Measurements from ENCODE around the gene CACNA1H.

The CACNA1H gene

DNA sequence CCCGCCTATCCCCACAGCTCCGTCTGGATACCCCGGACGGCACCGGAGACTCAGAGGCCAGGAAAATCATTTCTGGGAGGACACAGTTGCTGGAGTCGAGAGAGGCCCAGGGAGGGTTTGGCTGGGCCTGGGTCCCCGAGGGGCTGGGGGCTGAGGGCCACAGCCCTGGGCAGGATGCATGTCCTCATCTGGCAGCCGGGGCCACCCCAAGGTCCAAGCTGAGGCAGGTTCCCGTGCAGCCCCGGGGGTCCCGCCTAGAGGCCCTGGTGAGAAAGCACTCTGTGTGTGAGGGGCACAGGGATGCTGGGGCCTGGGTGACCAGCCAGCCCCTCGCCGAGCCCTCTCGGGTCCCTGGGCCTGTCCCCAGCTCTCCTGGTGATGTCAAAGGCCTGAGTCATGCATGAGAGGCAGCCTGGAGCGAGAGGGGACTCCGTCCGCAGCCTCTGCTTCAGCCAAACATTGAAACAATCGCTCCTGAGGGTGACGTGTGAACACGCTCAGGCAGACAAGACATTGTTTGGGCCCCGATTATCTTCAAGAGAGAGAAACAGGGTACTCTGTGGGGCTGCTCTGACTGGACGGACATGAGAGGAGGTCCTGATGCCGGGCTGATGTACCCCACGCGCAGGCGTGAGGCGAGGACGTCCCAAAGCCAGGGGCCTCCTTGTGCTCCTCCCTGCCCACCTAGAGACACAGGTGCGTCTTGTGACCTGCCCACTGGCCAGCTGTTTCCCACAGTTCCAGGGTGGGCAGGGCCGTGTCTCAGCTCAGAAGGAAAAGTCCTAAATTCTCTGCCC lies 31.1 kb upstream of the CACNA1H start:
- no peak for DNase-seq (ENCODE audit: extremely low read depth in 1 of 2, low read depth in 1 of 2)

DNA sequence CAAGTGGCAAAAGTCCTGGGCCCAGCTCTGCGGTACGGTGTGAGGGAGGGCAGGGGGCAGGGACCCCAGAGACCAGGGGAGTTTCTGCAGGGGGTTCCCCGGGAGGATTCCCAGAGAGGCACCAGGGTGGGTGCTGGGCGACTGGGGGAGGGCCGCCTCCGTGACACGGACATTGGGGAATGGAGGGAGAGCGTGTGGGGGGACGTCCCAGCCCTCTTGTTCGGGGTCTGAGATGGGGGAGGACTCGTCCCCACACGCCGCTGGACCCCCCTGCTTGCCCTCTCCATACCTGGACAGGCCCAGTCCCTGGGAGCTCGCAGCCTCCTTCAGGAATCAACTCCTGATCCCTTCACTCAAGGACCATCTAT lies 30.5 kb upstream of the CACNA1H start:
- no peak for DNase-seq (ENCODE audit: extremely low read depth in 1 of 2, low read depth in 1 of 2)

DNA sequence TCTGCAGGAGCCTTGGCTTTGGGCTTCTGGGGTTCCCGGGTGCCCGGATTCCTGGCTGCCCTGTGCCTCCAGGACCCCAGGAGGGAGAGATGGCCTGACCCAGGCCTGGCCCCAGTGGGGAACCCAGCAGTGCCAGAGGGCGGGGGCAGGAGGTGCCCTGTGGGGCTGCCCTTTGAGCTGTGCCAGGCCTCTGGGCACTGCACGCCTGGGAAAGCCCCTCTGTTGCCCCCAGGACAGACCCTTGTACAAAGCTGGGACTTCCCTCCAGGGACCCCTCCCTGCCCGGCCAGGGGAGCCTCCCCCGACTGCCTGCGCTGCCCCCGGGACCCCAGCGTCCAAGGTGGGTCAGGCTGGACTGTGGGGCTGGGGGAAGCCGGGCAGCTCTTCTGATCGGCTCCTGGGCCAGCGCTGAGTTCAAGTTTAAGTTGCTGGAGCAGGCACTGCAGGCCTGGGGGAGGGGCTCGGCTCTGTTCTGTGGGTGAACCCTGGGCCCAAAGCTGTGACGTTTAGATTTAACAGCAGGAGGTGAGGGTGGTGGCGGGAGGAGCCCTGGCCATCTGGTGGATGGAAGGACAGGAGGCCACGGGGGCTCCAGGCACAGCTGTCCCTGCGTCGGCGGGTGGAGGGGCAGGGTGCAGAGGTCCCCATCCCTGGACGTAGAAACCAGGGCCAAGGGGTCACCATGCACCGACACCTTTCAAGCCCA lies 29.2 kb upstream of the CACNA1H start:
- DNase-seq (ENCODE audit: extremely low read depth in 1 of 2, low read depth in 1 of 2) = no peak

DNA sequence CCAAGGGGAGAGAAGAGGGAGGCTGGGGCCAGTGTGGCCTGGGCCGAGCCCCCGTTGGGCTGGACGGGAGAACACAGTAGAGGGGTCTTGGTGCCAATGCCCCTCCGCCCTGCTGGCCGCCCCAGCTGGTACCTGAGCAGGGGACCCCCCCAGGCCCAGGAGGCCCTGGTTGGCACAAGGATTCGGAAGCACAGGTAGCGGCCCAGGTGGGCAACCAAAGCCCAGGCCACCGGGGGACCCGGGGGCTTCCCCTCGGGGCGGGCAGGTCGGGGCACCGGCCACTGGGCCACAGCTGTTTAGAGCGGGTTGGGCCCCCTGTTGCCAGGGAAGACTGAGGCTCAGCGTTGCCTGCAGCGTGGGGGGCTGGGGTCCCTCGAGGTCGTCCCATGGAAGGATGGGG lies 28.6 kb upstream of the CACNA1H start:
- DNase-seq (ENCODE audit: extremely low read depth in 1 of 2, low read depth in 1 of 2) = no peak

DNA sequence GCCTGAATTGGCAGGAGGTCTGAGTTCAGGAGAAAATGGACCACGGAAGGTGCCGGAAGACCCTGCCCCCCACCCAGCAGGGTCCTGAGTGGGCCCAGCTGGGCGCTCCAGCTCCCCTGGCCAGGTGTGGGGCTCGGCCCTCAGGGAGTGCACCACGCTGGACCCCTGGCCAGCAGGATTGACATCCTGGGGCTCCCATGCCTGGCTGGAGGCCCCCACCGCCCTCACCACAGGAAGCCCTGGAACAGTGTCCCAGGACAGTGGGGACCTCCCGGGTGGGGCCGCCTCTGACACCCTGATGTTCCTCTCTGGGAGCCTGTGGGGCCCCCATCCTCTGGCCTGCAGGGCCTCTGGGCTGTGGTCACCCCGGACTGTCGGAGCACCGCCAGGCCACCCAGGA lies 28.1 kb upstream of the CACNA1H start:
- DNase-seq (ENCODE audit: extremely low read depth in 1 of 2, low read depth in 1 of 2) = no peak

DNA sequence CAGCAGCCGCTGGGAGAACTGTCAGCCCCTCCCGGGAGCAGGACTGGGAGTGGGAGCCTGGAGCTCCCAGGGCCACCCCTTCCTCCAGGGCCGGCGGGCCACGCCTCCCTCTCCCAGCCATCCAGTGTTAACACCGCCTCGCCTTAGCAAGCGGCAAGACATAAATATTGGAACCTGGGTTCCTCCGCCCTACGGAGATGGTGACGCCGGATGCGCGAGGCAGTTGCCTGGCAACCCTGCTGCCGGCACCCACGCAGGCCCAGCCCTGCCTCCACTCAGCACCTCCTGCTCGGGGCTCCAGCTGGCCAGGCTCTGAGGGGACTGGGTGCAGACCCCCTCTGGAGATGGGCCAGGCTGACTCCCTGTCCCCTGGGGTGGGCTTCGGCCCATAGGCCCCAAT lies 27.4 kb upstream of the CACNA1H start:
- DNase-seq (ENCODE audit: extremely low read depth in 1 of 2, low read depth in 1 of 2) = no peak

DNA sequence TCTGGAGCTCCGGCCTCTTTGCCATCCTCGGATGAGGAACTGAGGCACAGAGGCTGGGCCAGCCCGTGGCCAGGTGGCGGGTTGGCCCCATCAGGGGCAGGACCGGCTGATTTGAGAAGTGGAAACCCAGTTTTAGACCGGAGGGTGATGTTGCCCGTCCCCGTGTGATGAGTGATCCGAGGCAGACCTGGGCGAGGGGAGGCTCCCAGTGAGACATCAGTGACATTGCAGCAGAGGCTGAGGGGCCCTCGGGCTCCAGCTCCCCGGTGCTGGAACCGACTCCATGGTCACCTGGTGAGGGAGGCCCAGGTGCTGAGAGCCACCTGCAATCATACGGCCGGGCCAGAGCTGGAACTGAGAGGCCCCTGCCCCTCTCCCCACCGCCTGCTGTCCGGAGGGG lies 26.9 kb upstream of the CACNA1H start:
- no peak for DNase-seq (ENCODE audit: extremely low read depth in 1 of 2, low read depth in 1 of 2)

DNA sequence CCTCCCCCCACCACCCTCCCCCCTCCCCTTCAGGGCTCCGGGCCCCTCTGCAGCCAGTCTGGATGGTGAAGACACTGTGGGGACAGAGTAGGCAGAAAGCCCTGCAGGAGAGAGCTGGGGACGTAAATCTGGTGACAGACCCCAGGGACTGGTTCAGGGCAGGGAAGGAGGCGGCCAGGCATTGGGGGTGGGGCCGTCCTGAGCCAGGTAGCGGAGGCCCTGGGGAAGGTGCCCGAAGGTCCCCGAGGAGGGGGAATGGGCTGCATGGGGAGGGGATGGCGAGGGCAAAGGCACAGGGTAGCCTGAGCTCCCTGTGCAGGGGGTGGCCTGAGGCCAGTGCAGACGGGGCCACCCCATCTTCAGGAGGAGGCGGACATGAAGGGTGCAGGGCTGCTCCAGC lies 26.3 kb upstream of the CACNA1H start:
- no peak for DNase-seq (ENCODE audit: extremely low read depth in 1 of 2, low read depth in 1 of 2)

DNA sequence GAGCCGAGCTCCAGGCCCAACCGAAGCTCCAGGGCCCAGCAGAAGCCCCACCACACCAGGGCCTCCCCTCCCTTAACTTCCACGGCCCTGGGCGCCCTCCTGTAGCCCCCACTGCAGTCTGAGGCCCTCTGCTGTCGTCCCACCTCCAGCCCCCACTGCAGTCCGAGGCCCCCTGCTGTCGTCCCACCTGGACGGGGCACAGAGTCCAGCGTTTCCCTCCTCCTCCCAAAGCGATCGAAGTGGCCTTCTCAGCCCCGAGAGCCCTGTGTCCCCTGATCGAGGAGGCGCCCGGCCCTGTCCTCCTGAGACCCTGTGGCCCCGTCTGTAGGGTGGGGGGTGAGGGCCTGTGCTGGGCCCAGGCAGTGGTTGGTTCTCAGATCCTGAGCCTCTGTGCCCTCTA lies 25.8 kb upstream of the CACNA1H start:
- DNase-seq (ENCODE audit: extremely low read depth in 1 of 2, low read depth in 1 of 2) = no peak

DNA sequence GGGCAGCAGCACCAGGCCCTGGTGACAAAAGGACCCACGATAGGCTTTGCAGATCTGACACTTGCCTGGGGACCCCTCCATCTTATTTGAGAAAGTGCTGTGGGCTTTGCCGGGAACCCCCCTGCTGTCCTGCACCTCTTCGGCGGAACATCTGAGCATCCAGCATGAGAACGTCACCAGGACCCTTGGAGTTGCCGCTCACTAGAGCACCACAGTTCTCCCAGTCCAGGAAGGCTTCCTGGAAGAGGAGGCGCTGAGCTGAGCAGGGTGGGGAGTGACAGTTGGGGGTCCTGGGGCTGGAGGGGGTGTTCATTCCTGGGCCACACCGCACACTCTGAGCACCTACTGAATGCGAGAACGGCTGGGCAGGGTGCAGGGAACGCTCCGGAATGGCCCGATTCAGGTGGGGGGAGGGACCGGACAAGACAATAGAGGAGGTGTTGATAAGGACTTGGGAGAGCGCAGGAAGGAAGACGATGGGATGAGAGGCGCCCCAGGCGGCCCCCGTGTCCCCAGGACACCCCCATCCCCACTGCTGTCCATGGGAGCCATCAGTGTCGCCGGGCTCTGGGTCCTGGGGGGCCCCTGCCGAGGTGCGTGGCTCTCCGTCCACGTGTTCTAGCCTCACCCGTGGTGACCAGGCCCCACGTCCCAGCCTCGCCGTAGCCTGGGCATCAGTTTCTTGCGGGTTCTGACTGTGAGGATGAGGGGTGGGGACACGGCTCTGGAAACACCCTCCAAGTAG lies 24.8 kb upstream of the CACNA1H start:
- DNase-seq (ENCODE audit: extremely low read depth in 1 of 2, low read depth in 1 of 2) = no peak

DNA sequence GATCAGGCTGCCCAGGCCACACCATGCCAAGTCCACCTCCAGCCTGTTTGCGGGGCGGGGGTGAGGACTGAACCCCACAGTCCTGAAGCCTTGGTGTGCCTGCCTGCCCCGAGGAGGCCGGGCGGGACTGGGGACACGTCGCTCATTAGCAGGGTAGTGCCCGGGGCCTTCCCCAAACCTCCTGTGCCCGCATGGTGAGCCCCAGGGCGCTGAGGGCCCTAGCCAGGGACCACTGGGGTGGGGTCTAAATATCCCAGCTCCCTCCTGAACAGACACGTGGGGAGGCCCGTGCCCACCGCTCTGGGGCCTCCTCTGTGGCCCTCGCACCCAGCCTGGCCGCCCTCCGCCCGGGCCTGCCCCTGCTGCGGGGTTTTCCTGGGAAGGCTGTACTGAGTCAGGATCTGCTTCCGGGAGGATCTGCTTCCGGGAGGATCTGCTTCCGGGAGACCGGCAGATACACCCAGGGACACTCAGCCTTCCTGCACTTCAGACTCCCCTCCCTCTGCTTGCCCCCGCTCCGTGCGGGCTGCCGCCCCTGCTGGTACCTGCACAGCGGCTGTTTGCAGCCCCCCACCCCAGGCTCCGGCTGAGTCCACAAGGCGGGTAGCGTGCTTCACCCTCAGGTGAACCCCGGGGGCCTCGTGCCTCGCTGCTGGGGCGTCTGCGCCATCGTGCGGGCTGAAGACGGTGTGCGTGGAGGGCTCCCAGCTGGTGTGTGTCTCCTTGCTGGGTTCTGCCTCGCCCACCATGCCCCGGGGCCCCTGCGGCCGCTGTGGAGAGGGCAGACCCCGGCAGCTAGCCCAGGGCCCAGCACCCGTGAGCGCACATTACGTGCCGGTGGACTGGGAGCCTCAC lies 23.6 kb upstream of the CACNA1H start:
- no peak for DNase-seq (ENCODE audit: extremely low read depth in 1 of 2, low read depth in 1 of 2)

DNA sequence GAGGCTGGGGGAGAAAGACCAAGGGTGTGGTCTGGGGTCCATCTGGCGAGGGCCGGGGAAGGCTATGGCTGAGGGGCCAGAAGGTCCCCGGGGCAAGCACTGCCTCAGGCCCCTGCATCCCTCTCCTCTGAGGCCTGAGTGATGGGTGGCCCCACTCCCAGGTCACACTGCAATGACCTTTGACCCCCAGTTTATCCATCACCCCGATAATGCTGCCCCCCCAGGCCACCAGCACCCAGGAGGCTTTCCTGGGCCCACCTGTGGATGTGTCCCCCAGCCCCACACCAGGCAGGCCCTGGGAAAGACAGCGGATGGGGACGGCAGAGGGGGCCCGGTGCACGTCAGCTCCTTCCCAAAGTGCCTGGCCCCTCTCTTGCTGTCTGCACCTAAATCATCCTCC lies 22.5 kb upstream of the CACNA1H start:
- DNase-seq (ENCODE audit: extremely low read depth in 1 of 2, low read depth in 1 of 2) = no peak

DNA sequence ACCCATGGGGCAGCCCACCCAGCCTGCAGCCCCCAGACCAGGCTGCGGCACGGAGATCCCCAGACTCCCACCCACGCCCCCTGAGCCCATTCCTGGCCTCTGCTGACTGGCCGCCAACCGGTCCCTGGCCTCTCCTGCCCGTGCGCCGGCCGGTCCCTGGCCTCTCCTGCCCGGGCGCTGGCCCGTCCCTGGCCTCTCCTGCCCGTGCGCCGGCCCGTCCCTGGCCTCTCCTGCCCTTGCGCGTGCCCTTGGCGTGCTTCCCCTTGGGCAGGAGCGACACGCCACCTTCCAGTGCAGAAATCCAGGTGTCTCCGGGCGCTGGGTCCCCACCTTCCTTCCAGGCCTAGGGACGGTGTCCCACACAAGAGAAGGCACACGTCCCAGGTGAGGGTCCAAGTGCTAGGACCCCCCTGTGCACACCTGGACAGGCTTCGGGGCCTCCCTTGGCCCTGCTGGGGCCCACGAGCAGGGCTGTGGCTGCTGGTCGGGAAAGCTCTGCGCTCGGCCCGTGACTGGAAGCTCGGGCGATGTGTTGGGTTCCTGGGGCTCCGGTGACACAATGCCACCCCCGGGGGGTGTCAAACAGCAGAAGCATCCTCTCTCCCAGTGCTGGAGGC lies 21.4 kb upstream of the CACNA1H start:
- DNase-seq (ENCODE audit: extremely low read depth in 1 of 2, low read depth in 1 of 2) = no peak

DNA sequence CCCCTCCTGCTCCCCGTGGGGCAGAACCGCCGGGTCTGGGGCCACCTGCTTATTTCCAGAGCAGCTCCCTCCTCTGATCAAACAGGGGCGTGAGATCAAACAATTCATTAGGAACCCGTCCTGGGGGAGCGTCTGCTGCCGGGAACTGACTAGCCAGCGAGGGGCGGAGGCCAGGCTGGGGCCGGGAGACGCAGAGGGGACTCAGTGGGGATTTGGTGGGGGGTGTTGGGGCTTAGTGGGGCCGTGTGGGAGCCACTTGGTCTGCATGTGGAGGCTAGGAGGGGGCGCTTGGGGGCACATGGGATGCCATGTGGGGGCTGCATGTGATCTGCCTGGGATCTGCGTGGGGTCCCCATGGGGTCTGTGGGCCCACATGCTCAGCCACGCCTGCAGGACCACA lies 20.5 kb upstream of the CACNA1H start:
- no peak for DNase-seq (ENCODE audit: extremely low read depth in 1 of 2, low read depth in 1 of 2)

DNA sequence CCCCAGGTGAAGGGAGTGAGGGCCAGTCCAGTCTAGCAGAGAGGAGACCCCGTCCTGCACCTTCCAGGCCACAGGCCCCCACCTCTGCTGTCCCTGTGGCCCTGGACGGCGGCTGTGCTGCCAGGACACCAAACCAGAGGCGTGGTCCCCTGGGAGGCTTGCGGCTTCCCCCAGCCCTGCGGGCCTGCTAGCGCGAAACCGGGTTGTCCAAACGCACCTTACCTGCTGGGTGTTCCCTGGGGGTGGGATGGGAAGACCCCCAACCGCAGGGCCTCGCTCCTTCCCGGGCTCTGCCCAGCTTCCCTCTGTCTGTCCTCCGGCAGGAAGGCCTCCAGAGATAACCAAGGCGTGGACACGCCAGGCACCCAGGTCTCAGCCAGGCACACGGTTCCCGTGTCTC lies 19.6 kb upstream of the CACNA1H start:
- no peak for DNase-seq (ENCODE audit: extremely low read depth in 1 of 2, low read depth in 1 of 2)

DNA sequence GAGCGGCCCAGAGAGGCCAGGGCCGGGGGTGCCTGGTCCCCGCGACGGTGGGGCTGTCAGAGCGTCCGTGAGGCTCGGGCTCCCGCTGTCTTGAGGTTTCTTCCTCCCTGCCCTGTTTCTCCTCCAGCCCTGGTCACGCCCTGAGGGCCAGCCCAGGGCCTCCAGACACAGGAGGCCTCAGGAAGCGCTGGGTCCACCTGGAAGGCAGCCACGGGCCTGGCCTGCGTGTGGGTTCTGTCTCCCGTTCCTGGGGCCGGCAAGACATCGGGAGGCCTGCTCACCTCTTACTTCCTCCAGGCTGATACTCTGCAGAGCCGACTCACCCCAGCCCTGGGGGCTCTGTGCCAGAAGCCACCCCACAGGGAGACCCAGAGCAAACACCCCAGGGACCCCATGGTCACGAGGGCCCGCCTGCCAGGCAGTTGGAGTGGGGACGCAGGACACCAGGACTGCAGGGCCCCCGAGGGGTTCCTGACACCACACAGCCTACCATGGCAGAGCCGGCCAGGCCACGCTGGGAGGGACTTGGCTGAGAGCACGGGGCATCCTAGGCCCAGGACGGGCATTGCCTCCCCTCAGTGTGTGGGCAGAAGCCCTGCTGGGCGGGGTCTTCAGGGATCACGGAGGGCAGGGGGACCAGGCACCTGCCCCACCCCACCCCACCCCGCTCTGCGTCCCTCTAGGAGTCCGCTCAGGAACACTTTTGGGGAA lies 18.9 kb upstream of the CACNA1H start:
- no peak for DNase-seq (ENCODE audit: extremely low read depth in 1 of 2, low read depth in 1 of 2)

DNA sequence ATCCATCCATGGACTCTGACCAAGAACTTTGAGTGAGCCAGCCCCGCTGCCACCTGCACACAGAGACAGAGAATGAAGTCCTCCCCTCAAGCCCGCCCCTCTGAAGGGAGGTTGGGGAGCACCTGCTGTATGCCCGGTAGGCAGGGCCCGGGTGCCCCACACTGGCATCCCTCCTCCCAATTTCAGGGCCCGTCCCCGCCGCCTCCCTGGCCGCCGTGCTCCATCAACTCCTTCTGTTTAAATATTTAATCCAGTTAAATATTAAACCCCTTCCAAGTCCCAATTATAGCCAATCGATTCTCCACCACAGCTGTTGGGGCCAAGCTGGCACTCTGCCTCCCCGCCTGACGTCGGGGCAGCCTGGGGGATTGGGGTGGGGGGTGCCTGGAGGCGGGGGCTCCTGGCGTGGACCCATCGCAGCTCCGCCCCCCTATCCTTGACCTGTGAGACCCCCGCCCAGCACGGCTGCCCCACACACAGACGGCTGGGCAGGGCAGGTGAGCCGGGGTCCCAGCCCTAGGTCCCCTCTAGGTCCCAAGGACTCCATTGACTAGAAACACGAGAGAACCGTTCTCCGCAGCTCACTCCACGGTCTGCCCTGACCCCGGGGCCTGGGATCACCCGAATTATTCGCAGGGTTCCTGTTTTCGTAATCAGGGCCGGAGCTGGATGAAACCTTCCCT lies 18.0 kb upstream of the CACNA1H start:
- DNase-seq (ENCODE audit: extremely low read depth in 1 of 2, low read depth in 1 of 2) = no peak

DNA sequence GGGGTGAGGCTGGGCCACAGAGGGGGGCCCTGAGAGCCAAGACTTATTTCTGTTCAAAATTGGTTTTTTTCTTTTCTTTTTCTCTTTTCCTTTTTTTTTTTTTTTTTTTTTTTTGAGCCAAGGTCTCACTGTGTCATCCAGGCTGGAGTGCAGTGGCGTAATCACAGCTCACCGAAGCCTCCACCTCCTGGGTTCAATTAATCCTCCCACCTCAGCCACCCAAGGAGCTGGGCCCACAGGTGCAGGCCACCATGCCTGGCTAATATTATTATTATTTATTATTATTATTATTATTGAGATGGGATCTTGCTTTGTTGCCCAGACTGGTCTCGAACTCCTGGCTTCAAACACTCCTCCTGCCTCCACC lies 17.5 kb upstream of the CACNA1H start:
- DNase-seq (ENCODE audit: extremely low read depth in 1 of 2, low read depth in 1 of 2) = no peak

DNA sequence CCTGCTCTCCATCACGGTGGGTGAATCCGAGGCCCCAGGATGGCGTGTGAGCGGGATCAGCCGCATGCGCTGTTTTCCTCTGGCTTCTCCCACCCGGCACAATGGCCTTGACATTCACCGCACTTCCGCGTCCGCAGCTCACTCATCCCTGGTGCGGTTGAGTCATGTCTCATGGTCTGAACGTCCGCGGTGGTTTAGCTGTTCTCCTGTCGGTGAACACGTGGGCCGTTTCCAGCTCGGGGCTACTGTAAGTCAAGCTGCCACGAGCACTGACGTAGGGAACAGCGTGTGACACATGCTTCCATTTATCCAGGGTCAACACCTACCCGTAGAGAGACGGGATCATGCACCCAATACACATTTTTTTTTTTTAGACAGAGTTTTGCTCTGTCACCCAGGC lies 15.3 kb upstream of the CACNA1H start:
- DNase-seq (ENCODE audit: extremely low read depth in 1 of 2, low read depth in 1 of 2) = no peak
